ENCODE results near the gene MAP2K5. TPM values are rescaled to one million over a fixed set of nuclear protein-coding genes. Genes with fewer than 3 reads are reported as not detected.

MAP2K5 gene
- total and polyA plus RNA-seq, 9 of the 15 experiments (the other 6 are each of a cell fraction or from before 2014, with no cell fraction given) = 0.41 to 16.5 (median 7.5) TPM

DNA sequence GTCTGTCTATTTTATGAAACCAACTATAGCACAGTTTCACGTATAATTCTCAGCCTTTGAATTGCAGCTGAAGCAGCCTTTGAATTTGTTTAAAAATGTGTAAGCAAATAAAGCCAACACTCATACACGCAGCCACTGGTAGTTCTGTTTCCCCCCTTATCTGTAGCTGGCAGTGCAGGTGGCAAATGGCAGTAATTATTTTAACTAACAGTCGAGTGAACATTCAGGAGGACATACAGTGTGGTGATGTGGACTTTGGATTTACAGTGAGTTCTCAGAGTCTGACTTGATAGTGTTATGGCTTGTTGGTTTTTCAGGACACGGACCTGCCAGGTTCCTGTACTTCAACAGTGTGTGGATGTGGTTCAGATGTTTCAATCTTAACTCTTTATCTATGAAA lies 218.8 kb downstream of the MAP2K5 start:
- no peaks in the 10 kb centered on the region for H3K36me3 ChIP-seq (ENCODE audit: control insufficient read depth, insufficient read depth, low read length)
- ATAC-seq (no peak), DNase-seq (ENCODE audit: extremely low read depth in 1 of 4, low spot score in 3 of 4) (no peak), FAIRE-seq (no peak)
- no peak overlapping the region for H2AFZ ChIP-seq (ENCODE audit: low read depth, low read length)
- no peaks in the 10 kb centered on the region for H3K9me1 ChIP-seq (ENCODE audit: control insufficient read depth, insufficient read depth, low read length)
- 20% methylated on average over 4 of the region's 4 CpGs for WGBS (ENCODE audit: insufficient coverage, low coverage, missing lambda C conversion rate)
- H3K9me3 ChIP-seq (replicated peaks; ENCODE audit: control insufficient read depth, insufficient read depth, low read depth, low read length) = no peaks in the 10 kb centered on the region
- intact Hi-C loops (cut with micrococcal nuclease) = no loop called here
- H3K9ac ChIP-seq (ENCODE audit: insufficient read depth in 1 of 2, low read depth in 2 of 2, low read length in 2 of 2) = no peak overlapping the region
- TF ChIP-seq SNRNP70 (optimal IDR thresholded peaks at IDR 0.05; ENCODE audit: low read depth, low read length) (no peak), TGIF2 (CRISPR knock-in tag; IDR thresholded peaks at IDR 0.05) (no peak), MAFK (IDR thresholded peaks at IDR 0.05; ENCODE audit: low read length) (no peak), ZNF12 (CRISPR knock-in tag; IDR thresholded peaks at IDR 0.05) (no peak), ZFP36 (IDR thresholded peaks at IDR 0.05; ENCODE audit: low read depth, low read length, partially characterized antibody) (no peak), SMARCA5 (IDR thresholded peaks at IDR 0.05) (no peak), SETDB1 (IDR thresholded peaks at IDR 0.05; ENCODE audit: low read length) (no peak), ZFP30 (CRISPR knock-in tag; IDR thresholded peaks at IDR 0.05; ENCODE audit: borderline replicate concordance) (no peak), PYGO2 (tag; IDR thresholded peaks at IDR 0.05) (no peak), RCOR1 (IDR thresholded peaks at IDR 0.05; ENCODE audit: borderline replicate concordance in 1 of 2, low read depth in 2 of 2, low read length in 2 of 2) (no peak), XRCC3 (IDR thresholded peaks at IDR 0.05) (no peak), NR4A1 (CRISPR knock-in tag; IDR thresholded peaks at IDR 0.05) (no peak), NR4A1 (tag; IDR thresholded peaks at IDR 0.05) (no peak)
- TF ChIP-seq, protein P1, sequence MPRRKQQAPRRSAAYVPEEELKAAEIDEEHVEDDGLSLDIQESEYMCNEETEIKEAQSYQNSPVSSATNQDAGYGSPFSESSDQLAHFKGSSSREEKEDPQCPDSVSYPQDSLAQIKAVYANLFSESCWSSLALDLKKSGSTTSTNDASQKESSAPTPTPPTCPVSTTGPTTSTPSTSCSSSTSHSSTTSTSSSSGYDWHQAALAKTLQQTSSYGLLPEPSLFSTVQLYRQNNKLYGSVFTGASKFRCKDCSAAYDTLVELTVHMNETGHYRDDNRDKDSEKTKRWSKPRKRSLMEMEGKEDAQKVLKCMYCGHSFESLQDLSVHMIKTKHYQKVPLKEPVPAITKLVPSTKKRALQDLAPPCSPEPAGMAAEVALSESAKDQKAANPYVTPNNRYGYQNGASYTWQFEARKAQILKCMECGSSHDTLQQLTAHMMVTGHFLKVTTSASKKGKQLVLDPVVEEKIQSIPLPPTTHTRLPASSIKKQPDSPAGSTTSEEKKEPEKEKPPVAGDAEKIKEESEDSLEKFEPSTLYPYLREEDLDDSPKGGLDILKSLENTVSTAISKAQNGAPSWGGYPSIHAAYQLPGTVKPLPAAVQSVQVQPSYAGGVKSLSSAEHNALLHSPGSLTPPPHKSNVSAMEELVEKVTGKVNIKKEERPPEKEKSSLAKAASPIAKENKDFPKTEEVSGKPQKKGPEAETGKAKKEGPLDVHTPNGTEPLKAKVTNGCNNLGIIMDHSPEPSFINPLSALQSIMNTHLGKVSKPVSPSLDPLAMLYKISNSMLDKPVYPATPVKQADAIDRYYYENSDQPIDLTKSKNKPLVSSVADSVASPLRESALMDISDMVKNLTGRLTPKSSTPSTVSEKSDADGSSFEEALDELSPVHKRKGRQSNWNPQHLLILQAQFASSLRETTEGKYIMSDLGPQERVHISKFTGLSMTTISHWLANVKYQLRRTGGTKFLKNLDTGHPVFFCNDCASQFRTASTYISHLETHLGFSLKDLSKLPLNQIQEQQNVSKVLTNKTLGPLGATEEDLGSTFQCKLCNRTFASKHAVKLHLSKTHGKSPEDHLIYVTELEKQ (CRISPR knock-in tag; IDR thresholded peaks at IDR 0.05) = no peak
- TF ChIP-seq, protein P2, sequence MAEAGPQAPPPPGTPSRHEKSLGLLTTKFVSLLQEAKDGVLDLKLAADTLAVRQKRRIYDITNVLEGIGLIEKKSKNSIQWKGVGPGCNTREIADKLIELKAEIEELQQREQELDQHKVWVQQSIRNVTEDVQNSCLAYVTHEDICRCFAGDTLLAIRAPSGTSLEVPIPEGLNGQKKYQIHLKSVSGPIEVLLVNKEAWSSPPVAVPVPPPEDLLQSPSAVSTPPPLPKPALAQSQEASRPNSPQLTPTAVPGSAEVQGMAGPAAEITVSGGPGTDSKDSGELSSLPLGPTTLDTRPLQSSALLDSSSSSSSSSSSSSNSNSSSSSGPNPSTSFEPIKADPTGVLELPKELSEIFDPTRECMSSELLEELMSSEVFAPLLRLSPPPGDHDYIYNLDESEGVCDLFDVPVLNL (CRISPR knock-in tag; IDR thresholded peaks at IDR 0.05; ENCODE audit: low read depth) = no peak
- POLR2A ChIA-PET = interaction anchor here (0.8 to 1.4 kb wide), 2 partner anchors 13 to 433 kb away, joined by 5 read pairs; no protein-coding TSS in a partner anchor
- CTCF ChIA-PET (ENCODE audit: low intra/inter-chr PET ratio) = no interaction called here
- H3K27me3 ChIP-seq (ENCODE audit: control insufficient read depth in 2 of 2, insufficient read depth in 2 of 2, low read length in 2 of 2) = no peaks in the 10 kb centered on the region
- no peak overlapping the region for H3K4me3 ChIP-seq
- H4K20me1 ChIP-seq (replicated peaks; ENCODE audit: control insufficient read depth, insufficient read depth, low read length) = no peaks in the 10 kb centered on the region
- in situ Hi-C loops (cut with MboI) = no loop called here
- H3K27ac ChIP-seq (ENCODE audit: extremely low read depth, low read depth, low read length) = no peak overlapping the region
- H3K79me2 ChIP-seq (ENCODE audit: control insufficient read depth, insufficient read depth, low read length) = no peaks in the 10 kb centered on the region
- no peak overlapping the region for H3K4me2 ChIP-seq (ENCODE audit: insufficient read depth, low read length)
- no peaks in the 10 kb centered on the region for H3K4me1 ChIP-seq (replicated peaks in 1 of 2; ENCODE audit: control insufficient read depth in 2 of 2, insufficient read depth in 2 of 2, low read length in 2 of 2)
- BruUV-seq (replicated peaks) = no TSS peak
